IPS-20b (cell line): Measurements from ENCODE around the gene ALOXE3.
A peak's percentile ranks its signal among the peaks of the same experiment; 100 is the strongest.

Source experiments
- H3K27ac ChIP-seq: one replicate; pipeline ENCODE4 v1.5.1; 2013; ENCODE audit warnings: low read length
- H3K27me3 ChIP-seq: 2 replicates; pipeline ENCODE4 v1.6.1; 2013; ENCODE audit warnings: mild to moderate bottlenecking, low read length, inconsistent platforms; ENCODE audit not compliant: insufficient read depth
- H3K36me3 ChIP-seq: 2 replicates; pipeline ENCODE4 v1.6.1; 2013; ENCODE audit warnings: low read depth, mild to moderate bottlenecking, inconsistent platforms, low read length, moderate library complexity; ENCODE audit not compliant: insufficient read depth
- H3K4me1 ChIP-seq: 2 replicates; pipeline ENCODE4 v1.6.1; 2013; ENCODE audit warnings: mild to moderate bottlenecking, control low read depth, inconsistent platforms, low read length, moderate library complexity; ENCODE audit not compliant: insufficient read depth
- H3K4me3 ChIP-seq: 2 replicates; pipeline ENCODE4 v1.5.1; 2013; ENCODE audit warnings: mild to moderate bottlenecking, low read length, inconsistent platforms
- H3K9ac ChIP-seq: 2 replicates; pipeline ENCODE4 v1.6.1; 2013; ENCODE audit warnings: low read depth, mild to moderate bottlenecking, inconsistent platforms, low read length, moderate library complexity
- H3K9me3 ChIP-seq: 2 replicates; pipeline ENCODE4 v1.6.1; 2013; ENCODE audit warnings: mild to moderate bottlenecking, low read depth, low read length, inconsistent platforms; ENCODE audit not compliant: insufficient read depth

Gene ALOXE3

GRCh38 chr17:8122924-8123694, 4.8 kb upstream of the ALOXE3 start:
- Histone ChIP-seq H3K9me3 (no peaks in the 10 kb centered on the region), H3K4me3 (peak overlapping the region; percentile 89), H3K9ac (no peak overlapping the region), H3K4me1 (peaks cover 7% of the 10 kb centered on the region; the same call in 1 of the 2 replicates), H3K36me3 (no peaks in the 10 kb centered on the region), H3K27me3 (peaks cover 71% of the 10 kb centered on the region), H3K27ac (no peak overlapping the region)

GRCh38 chr17:8122422-8122923, 4.2 kb upstream of the ALOXE3 start:
- Histone ChIP-seq H3K4me1 (peaks cover 7% of the 10 kb centered on the region; the same call in 1 of the 2 replicates), H3K27me3 (peaks cover 71% of the 10 kb centered on the region), H3K9me3 (no peaks in the 10 kb centered on the region), H3K36me3 (no peaks in the 10 kb centered on the region), H3K27ac (no peak overlapping the region), H3K9ac (no peak overlapping the region), H3K4me3 (peak overlapping the region; percentile 89)

DNA sequence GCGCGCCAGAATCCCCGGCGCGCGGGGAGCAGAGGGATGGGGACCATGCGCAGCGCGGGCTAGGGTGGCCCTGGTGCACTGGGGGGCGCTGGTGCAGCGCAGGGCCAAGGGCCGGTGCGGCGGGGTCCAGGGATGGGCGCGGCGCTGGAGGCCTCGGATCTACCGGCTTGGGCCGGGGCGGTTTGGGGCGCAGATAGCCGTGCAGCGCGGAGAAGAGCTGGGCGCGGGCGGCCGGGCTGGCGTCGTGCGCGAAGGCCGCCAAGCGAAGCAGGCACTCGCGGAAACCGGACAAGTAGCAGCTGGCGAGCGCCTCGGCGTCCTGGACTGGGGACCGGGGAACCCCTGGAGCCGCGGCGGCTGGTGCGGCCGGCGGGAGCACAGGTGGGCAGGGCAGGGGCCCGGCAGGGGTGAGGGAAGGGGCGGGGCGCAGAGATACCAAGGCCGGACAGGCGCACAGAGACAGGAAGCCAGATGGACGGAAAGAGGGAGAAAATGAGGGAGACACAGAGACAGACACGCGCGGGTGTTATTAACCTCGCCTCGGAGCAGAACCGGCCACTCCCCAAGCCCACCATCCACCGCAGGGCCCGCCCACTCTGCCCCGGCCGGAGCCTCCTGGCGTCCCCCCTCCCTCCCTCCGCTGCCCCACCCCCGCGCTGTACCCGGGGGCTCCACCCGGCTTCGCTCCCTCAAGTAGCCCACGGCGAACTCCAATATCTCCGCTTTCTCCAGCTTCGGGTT, 3.5 kb upstream of the ALOXE3 start:
- H3K9ac ChIP-seq: no peak overlapping the region
- peaks cover 5% of the 10 kb centered on the region; the same call in 1 of the 2 replicates for H3K4me1 ChIP-seq
- peak overlapping the region; percentile 89 for H3K4me3 ChIP-seq
- no peaks in the 10 kb centered on the region for H3K36me3 ChIP-seq
- no peaks in the 10 kb centered on the region for H3K9me3 ChIP-seq
- no peak overlapping the region for H3K27ac ChIP-seq
- peaks cover 71% of the 10 kb centered on the region for H3K27me3 ChIP-seq

GRCh38 chr17:8121407-8121680, 3.0 kb upstream of the ALOXE3 start:
- Histone ChIP-seq H3K9ac (no peak overlapping the region), H3K4me1 (peaks cover 5% of the 10 kb centered on the region; the same call in 1 of the 2 replicates), H3K27ac (no peak overlapping the region), H3K4me3 (peak overlapping the region; percentile 89), H3K36me3 (no peaks in the 10 kb centered on the region), H3K27me3 (peaks cover 72% of the 10 kb centered on the region), H3K9me3 (no peaks in the 10 kb centered on the region)

DNA sequence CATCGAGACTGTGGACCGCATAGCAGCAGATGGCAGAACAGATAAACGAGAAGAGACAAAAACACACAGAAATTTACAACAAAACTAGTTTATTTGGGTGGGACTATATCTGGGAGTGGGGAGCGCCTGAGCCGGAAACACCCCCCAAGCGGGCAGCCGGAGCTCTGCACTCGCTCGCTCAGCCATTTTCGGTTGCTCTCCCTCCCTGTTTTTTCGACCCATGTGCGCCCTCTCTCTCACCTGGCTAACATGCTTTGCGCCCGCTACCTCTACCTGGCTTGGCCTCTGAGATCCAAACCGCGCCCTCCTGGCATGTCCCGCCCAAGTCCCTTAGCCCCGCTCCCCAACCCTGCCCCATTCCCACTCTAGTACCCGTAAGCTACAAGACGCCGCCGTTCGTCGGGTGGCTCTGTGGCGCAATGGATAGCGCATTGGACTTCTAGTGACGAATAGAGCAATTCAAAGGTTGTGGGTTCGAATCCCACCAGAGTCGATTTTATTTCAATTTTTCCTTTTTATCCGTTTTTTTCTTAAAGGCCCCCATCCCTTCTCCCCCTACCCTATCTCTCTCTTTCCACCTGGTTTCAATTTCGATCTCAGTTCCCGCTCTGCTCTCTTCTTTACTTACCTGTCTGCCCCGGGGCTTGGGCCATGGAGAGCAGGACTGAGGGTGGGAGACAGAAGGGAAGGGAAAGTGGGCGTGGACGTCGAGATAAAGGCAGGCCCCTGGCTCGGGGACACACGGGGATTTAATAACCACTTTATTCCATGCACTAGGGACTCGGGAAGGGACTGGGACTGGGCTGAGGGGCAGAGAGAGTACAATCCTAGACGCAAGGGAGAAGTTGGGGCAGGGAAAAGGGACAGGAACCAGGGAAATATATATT, 2.4 kb upstream of the ALOXE3 start:
- Histone ChIP-seq H3K4me3 (peak overlapping the region; percentile 89), H3K4me1 (peaks cover 5% of the 10 kb centered on the region; the same call in 1 of the 2 replicates), H3K27ac (no peak overlapping the region), H3K27me3 (peaks cover 72% of the 10 kb centered on the region), H3K9me3 (no peaks in the 10 kb centered on the region), H3K36me3 (no peaks in the 10 kb centered on the region), H3K9ac (peak overlapping the region; percentile 67; the same call in 1 of the 2 replicates)

DNA sequence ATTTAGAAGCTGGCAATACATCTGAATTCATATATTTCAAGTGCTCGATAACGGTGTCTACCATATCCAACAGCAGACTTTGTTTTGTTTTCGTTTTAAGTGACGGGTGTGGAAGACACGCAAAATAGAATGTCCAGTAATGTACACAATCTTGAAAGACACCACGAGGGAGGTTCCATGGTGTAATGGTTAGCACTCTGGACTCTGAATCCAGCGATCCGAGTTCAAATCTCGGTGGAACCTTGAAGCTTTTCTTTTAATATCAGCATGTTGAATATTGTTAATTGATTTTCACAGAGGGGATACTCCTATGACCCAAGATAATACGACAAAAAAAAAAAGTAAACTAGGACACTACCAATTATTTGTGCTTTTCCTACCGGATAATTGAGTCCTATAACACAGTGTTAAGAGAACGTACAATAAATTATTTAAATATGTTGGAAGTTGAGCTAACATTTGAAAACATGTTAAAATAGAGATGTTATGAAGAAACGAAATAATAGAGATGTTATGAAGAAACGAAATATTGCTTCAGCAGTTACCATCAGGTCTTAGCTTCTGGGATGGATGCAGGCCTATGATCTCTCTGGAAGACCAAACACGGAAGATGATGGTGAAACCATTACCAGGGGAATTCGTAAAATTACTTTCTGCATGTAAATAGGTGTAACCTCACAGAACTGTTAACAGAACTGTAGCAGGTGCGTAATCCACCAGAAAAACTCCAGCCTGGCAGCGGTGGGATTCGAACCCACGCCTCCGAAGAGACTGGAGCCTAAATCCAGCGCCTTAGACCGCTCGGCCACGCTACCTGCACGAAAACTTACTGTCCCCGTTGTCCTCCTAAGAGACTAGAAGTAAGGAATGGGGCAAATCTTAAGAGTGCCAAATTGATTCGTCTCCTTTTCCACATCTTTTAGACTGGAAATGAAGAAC, 1.5 kb upstream of the ALOXE3 start:
- H3K4me3 ChIP-seq: peak overlapping the region; percentile 89
- H3K36me3 ChIP-seq: no peaks in the 10 kb centered on the region
- peaks cover 3% of the 10 kb centered on the region; the same call in 1 of the 2 replicates for H3K4me1 ChIP-seq
- peak overlapping the region; percentile 67; the same call in 1 of the 2 replicates for H3K9ac ChIP-seq
- no peak overlapping the region for H3K27ac ChIP-seq
- H3K9me3 ChIP-seq: no peaks in the 10 kb centered on the region
- peaks cover 74% of the 10 kb centered on the region for H3K27me3 ChIP-seq

GRCh38 chr17:8118769-8119580, 661 bp upstream of the ALOXE3 start:
- no peaks in the 10 kb centered on the region; the same call in 1 of the 2 replicates for H3K4me1 ChIP-seq
- peak overlapping the region; percentile 31; the same call in 1 of the 2 replicates for H3K9ac ChIP-seq
- H3K27ac ChIP-seq: no peak overlapping the region
- H3K9me3 ChIP-seq: no peaks in the 10 kb centered on the region
- H3K27me3 ChIP-seq: peaks cover 74% of the 10 kb centered on the region
- H3K4me3 ChIP-seq: peak overlapping the region; percentile 89
- H3K36me3 ChIP-seq: no peaks in the 10 kb centered on the region

DNA sequence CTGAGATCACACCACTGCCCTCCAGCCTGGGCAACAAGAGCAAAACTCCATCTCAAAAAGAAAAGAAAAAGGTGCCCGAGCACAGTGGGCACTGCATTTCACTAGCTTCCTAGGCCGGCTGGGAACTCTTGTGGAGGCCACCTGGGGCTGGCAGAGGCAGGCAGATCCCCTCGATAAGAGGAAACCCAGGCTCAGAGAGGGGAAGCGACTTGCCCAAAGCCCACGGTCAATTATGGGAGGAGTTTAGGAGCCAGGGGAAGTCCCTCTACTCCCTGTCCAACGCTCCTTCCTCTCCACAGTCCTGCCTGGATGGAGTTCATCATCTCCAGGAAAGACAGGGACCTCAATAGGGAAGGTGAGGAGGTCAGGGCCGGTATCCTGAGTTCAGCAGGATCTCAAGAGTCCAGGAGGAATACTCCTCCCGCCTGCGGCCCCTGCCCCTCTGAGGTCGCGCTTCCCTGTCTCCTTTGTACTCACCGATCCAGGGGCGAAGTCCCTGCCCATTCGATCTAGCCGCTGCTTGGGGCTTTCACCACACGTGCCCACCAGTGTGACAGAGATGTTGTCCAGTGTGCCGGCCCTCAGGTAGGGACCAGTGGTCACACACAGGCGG, 841 bp downstream of the ALOXE3 start:
- H3K27ac ChIP-seq: no peak overlapping the region
- peak overlapping the region; percentile 31; the same call in 1 of the 2 replicates for H3K9ac ChIP-seq
- H3K27me3 ChIP-seq: peaks cover 71% of the 10 kb centered on the region
- peak overlapping the region; percentile 89 for H3K4me3 ChIP-seq
- H3K4me1 ChIP-seq: no peaks in the 10 kb centered on the region
- H3K36me3 ChIP-seq: no peaks in the 10 kb centered on the region
- no peaks in the 10 kb centered on the region for H3K9me3 ChIP-seq

- Histone ChIP-seq H3K4me3 (no peak overlapping the region), H3K27me3 (peaks cover 71% of the 10 kb centered on the region), H3K27ac (no peak overlapping the region), H3K4me1 (no peaks in the 10 kb centered on the region), H3K36me3 (no peaks in the 10 kb centered on the region), H3K9me3 (no peaks in the 10 kb centered on the region), H3K9ac (no peak overlapping the region)
Observed at GRCh38 chr17:8116776-8117175, 1.5 kb downstream of the ALOXE3 start.

GRCh38 chr17:8110907-8111306, 7.4 kb downstream of the ALOXE3 start:
- Histone ChIP-seq H3K27me3 (peaks cover 77% of the 10 kb centered on the region), H3K9me3 (no peaks in the 10 kb centered on the region)

More at GRCh38 chr17:8110907-8111306, 7.4 kb downstream of the ALOXE3 start:
- Histone ChIP-seq H3K36me3 (no peaks in the 10 kb centered on the region), H3K27ac (no peak overlapping the region), H3K9ac (no peak overlapping the region), H3K4me1 (no peaks in the 10 kb centered on the region), H3K4me3 (no peak overlapping the region)
